ENCODE data around the gene TSFM.

Gene TSFM

GRCh38 chr12:57837864-57838562 lies 55.4 kb downstream of the TSFM start:
- DNase-seq: peak; percentile 35

- DNase-seq: peak; percentile 31
Observed at GRCh38 chr12:57838594-57839302, 56.2 kb downstream of the TSFM start.

DNA sequence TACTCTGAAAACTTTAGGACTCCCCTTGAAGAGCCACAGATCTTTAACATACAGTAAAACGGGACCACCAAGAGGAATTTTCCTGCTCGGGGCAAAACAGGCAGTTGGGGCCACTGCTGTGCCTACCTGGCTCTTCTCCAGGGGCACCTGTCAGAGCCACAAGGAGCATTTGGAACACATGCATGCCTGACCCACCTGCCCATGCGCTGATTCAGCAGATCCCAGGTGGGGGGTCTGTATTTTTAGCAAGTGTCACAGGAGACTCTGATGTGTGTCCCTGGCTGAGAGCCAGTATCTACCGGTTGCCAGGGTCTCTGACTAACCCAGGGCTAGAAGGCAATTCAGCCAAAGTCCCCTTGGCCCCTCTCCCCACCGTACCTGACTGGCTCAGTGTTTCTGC lies 57.4 kb downstream of the TSFM start:
- DNase-seq: no peak

GRCh38 chr12:57840726-57841125 lies 58.1 kb downstream of the TSFM start:
- DNase-seq: no peak

DNA sequence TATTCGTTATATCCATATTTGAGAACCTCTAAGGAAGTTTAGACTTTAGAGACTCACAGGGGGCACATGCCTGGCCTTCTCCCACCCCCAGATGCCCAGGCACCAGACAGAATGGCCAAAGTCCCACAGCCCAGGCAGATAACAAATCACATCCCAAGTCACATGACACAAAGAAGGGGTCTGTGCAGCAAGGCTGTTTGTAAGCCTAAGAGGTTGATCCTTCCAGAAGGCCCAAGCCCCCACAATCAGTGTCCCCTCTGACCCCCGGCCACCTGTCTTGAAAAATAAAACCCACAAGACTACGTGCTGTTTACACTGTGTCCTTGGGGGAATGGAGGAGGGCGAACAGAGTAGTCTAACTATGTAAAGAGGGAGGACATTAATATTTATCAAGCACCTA lies 58.9 kb downstream of the TSFM start:
- DNase-seq: no peak

DNA sequence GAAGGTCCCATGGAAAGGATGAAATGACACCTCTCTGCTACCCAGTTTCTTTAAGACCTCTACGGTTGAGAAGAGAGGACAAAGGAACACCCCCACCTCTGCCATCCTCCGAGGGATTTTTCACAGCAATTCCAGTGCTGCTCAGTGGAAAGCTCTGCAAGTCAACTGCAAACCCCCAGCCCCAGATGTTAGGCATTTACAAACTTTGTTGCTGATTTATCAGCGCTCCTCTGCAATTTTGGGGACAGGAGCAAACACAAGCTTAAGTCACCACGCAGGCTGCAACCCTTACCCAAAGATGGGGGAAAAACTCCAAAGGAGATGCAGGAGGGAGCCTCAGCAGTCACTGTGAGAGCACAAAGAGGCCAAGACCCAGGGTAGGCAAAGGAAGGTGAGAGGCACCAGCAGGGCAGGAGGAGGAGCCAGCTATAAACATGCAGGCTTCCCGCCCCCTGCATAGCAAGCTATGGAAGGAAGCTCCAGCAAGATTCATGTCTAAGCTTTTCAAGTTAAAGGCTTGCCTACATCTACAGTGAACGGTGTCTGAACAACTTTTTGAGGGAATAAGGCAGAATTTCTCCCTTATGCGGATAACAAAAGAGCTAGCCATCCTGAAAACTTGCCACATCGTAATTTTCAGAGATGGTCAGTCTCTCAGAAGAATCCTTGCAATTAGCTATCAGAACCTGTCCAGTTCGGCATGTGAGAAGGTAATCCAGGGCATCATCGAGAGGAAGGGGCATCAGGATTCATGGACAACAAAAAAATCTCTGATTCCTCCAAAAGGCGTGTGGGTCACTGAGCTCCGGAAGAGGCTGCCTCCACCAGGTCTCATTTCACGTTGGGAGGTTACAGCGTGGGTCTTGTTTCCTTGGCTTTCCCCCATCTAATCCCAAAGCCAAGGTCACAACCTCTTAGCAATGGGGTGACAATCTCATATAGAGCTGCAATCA lies 60.0 kb downstream of the TSFM start:
- DNase-seq: peak; percentile 42

GRCh38 chr12:57844709-57845477 lies 62.3 kb downstream of the TSFM start:
- DNase-seq: no peak

DNA sequence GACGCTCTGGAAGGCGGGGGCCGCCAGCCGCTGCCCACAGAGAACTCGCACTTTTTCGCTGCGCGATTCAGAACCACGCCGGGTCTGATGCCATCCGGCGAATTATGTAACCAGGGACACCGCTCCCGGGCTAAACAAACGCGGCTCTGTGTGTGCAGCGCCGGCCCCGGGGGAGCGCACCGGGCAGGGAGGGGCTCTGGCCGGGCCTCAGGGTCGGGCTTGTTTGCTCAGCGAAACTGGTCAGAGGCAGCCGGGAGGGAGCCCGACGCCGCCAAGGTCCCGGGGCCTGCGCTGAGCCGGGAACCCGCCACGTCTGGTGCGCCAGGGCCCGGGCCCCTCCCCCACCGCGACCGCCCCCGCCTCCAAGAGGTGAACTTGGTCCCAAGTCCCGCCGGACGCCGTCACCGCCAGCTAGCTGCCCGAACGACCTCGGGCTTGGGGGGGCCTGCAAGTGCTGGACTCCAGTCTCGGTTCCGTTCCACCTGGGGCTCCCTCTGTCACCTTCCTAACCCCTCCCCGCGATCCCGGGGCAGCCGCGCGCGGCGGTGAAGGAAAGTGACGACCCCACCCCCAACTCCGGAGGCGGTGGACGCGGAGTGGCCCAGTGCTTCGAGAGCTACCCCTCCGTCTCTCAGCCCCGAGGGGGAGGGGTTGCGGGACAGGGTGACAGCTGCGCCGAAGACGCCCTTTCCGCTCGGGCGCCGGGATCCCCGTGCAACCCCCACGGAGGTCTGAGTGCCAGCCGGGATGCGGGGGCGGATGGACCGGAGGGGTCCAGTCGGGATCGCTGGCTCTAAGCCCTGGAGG lies 63.1 kb downstream of the TSFM start:
- peak; percentile 55 for DNase-seq

DNA sequence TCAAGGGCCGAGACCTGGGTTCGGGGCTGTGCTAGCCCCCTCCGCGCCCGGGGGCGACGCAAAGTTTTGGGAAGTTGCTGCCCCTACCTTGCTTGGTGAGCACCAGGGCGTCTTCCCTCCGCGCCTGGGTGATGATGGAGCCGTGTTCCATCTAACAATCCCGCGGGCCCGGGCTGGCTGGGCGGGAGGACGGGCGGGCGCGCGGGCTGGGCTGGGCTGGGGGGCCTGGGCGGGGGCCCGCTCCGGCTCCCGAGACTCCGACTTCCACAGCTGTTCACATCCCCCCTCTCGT lies 63.6 kb downstream of the TSFM start:
- peak; percentile 39 for DNase-seq

GRCh38 chr12:57846577-57847319 lies 64.2 kb downstream of the TSFM start, which contains the start of gene CTDSP2:
Gene CTDSP2 (minus strand): TSS chr12:57846729. CDS start chr12:57846435, 294 bp downstream.
- DNase-seq: peak; percentile 76

Measured in central memory CD4-positive, alpha-beta T cell (primary cell).